Colonic mucosa (tissue), 4 donors: Measurements from ENCODE around the gene RSRP1. TPM values are rescaled to one million over a fixed set of nuclear protein-coding genes. Genes with fewer than 3 reads are reported as not detected.
A peak's percentile ranks its signal among the peaks of the same experiment; 100 is the strongest.

Experiments
- DNase-seq: peaks from one replicate; pipeline ENCODE4 v3.0.0-alpha.2; 2020
- H3K27ac ChIP-seq: fragments of 200-600 bp; one replicate; pipeline ENCODE4 v1.8.0; 2021
- H3K27me3 ChIP-seq: fragments of 200-600 bp; one replicate; pipeline ENCODE4 v1.8.0; 2021
- H3K36me3 ChIP-seq: fragments of 200-600 bp; one replicate; pipeline ENCODE4 v1.8.0; 2021
- H3K4me1 ChIP-seq: fragments of 200-600 bp; one replicate; pipeline ENCODE4 v1.8.0; 2021; ENCODE audit warnings: mild to moderate bottlenecking
- H3K4me3 ChIP-seq: fragments of 200-600 bp; one replicate; pipeline ENCODE4 v1.8.0; 2021
- H3K9ac ChIP-seq, 2 donors: one replicate each; pipeline ENCODE4 v1.7.0; 2013; ENCODE audit warnings: control low read depth in 2 of 2, low read depth in 2 of 2, low read length in 2 of 2
- H3K9me3 ChIP-seq: fragments of 200-600 bp; one replicate; pipeline ENCODE4 v1.8.0; 2021
- intact Hi-C: fragments of 100-400 bp; cut with DNase I; formaldehyde crosslinking; loops from one replicate; pipeline ENCODE4 v1.14.1; 2022
- total RNA-seq, 2 donors: library from RNA; stranded (reverse); fragmentation: NEBNext Ultra II Directional in 1 of 2; extraction: Animal tissue kit (Norgen Biotek cat#: 25700) in 1 of 2; gene quantifications; one replicate each; pipeline ENCODE4 v1.2.1, GENCODE V29; 2021
- TF ChIP-seq, protein P1 (sequence below): fragments of 200-600 bp; IDR thresholded peaks from one replicate; pipeline ENCODE4 v1.8.0; 2022; ENCODE audit warnings: antibody characterized with exemption, mild to moderate bottlenecking
- donor health status: healthy.
- donor health status: DM: no; HTN: no; CAD: no.
- donor health status: DM: no; HTN: no; CAD: no.

Gene RSRP1
- total RNA-seq, 2 donors from 2014 or later: 129 to 137 TPM

DNA sequence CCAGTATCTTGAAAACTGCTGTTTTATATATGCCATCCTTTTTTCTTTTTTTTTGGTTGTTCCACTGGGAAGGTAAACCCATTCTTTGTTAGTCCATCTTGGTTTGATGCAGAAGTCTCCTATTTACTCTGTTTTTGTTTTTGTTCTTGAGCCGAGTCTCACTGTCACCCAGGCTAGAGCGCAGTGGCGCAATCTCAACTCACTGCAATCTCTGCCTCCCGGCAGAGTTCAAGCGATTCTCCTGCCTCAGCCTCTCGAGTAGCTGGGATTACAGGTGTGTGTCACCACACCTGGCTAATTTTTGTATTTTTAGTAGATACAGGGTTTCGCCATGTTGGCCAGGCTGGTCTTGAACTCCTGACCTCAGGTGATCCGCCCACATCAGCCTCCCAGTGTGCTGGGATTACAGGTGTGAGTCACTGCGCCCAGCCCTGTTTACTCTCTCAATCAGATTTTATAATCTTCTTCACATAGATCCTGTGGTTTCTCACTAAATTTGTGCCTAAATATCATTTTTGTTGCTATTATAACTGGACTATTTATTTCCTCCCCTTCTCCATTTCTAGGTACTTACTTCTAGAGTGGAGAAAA is 27.5 kb downstream of the RSRP1 start:
- no peak for DNase-seq
- no peak overlapping the region for H3K4me3 ChIP-seq
- TF ChIP-seq, protein P1, sequence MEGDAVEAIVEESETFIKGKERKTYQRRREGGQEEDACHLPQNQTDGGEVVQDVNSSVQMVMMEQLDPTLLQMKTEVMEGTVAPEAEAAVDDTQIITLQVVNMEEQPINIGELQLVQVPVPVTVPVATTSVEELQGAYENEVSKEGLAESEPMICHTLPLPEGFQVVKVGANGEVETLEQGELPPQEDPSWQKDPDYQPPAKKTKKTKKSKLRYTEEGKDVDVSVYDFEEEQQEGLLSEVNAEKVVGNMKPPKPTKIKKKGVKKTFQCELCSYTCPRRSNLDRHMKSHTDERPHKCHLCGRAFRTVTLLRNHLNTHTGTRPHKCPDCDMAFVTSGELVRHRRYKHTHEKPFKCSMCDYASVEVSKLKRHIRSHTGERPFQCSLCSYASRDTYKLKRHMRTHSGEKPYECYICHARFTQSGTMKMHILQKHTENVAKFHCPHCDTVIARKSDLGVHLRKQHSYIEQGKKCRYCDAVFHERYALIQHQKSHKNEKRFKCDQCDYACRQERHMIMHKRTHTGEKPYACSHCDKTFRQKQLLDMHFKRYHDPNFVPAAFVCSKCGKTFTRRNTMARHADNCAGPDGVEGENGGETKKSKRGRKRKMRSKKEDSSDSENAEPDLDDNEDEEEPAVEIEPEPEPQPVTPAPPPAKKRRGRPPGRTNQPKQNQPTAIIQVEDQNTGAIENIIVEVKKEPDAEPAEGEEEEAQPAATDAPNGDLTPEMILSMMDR: no peak
- no peaks in the 10 kb centered on the region for H3K27me3 ChIP-seq
- H3K27ac ChIP-seq: peak overlapping the region; percentile 59
- H3K9me3 ChIP-seq: no peaks in the 10 kb centered on the region
- H3K9ac ChIP-seq: no peak overlapping the region
- no peaks in the 10 kb centered on the region for H3K4me1 ChIP-seq
- intact Hi-C loops: no loop called here
- H3K36me3 ChIP-seq: no peaks in the 10 kb centered on the region

DNA sequence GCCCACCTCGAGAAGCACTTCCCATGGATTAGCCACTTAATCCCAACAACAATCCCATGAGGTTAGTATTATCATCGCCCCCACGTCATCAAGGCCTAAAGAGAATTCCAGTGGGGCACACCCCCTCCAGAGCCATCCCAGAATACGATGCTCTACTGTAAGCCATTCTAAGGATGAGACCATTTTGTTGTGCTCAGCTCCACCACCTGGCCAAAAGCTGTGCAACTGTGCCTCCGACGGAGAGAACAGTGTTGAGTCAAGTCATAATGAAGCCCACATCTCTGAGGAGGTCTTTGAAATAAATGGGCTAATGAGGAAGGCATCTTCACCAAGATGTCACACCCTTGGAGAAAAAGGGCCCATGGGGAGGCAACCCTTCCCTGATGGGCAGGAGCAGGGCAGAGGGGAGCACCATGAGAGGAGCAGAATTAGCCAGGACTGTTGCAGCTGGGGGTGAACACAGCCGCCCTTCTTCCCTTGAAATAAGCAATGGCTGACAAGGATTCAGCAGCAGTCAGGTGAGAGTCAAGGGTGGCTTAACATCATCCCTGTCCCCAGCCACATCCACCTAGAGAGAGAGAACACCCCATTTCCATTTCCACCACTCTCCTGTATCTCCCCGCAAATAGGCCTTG is 29.5 kb downstream of the RSRP1 start:
- no peak overlapping the region for H3K27ac ChIP-seq
- no peaks in the 10 kb centered on the region for H3K36me3 ChIP-seq
- no peak for DNase-seq
- no peaks in the 10 kb centered on the region for H3K4me1 ChIP-seq
- H3K9me3 ChIP-seq: no peaks in the 10 kb centered on the region
- H3K27me3 ChIP-seq: no peaks in the 10 kb centered on the region
- TF ChIP-seq, protein P1: no peak
- no peak overlapping the region for H3K4me3 ChIP-seq
- H3K9ac ChIP-seq: no peak overlapping the region
- intact Hi-C loops: no loop called here

DNA sequence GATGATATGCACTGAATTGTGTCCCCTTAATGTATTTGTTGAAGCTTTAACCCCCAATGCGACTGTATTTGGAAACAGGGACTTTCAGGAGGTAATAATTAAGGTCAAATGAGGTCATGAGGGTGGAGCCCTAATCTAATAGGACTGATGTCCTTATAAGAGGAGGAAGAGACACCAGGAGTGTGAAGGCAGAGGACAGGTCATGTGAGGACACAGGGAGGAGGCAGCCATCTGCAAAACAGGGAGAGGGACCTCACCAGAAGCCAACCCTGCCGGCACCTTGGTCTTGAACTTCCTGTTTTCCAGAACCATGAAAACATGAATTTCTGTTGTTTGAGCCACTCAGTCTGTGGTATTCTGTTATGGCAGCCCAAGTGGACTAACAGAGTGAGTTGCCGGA is 30.2 kb downstream of the RSRP1 start:
- no peaks in the 10 kb centered on the region for H3K36me3 ChIP-seq

DNA sequence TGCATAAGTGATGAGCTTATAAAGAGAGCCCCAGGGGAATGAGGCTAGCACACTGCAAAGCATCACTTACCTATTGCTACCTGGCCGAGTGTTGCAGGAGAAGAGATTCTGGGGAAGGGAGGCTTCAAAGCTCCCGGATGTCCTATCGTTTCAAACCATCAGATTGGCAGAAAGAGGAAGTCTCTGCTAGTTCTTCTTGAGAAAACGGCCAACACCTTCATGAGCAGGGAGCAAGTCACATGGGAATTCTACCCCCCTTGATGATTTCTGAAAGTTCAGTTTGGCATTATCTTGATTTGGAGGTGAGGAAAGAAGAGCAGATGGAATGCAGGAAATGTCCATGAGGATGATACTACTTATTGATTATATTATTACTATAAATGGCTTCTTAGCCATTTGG is 31.1 kb downstream of the RSRP1 start:
- Histone ChIP-seq H3K36me3 (no peaks in the 10 kb centered on the region), H3K4me3 (no peak overlapping the region), H3K4me1 (no peaks in the 10 kb centered on the region), H3K9me3 (no peaks in the 10 kb centered on the region), H3K27me3 (no peaks in the 10 kb centered on the region), H3K9ac (no peak overlapping the region), H3K27ac (no peak overlapping the region)
- TF ChIP-seq, protein P1: no peak
- intact Hi-C loops: no loop called here
- DNase-seq: no peak

More for the DNA sequence above, 30.2 kb downstream of the RSRP1 start:
- Histone ChIP-seq H3K27ac (no peak overlapping the region), H3K27me3 (no peaks in the 10 kb centered on the region), H3K4me3 (no peak overlapping the region), H3K4me1 (no peaks in the 10 kb centered on the region), H3K9ac (no peak overlapping the region), H3K9me3 (no peaks in the 10 kb centered on the region)
- TF ChIP-seq, protein P1: no peak
- intact Hi-C loops: no loop called here
- DNase-seq: no peak

DNA sequence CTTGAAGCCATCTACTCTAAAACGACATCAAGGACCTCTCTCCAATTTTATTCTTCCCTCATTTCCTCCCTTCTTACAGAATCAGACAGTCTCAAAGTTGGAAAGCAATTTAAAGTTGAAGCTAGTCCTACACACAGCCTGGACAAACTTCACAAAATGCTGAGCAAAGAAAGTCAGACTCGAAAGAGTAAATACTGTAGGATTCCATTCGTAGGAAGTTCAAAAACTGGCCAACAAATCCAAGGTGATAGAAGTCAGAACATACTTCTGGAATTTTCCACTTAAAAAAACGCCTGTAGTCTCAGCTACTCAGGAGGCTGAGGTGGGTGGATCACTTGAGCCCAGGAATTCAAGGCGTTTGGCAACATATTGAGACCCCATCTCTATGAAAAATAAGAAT is 34.5 kb downstream of the RSRP1 start:
- no peaks in the 10 kb centered on the region for H3K27me3 ChIP-seq
- intact Hi-C loops: no loop called here
- TF ChIP-seq, protein P1: no peak
- DNase-seq: no peak
- no peak overlapping the region for H3K27ac ChIP-seq
- H3K36me3 ChIP-seq: no peaks in the 10 kb centered on the region
- H3K4me3 ChIP-seq: no peak overlapping the region
- no peak overlapping the region for H3K9ac ChIP-seq
- H3K9me3 ChIP-seq: no peaks in the 10 kb centered on the region
- no peaks in the 10 kb centered on the region for H3K4me1 ChIP-seq
